GM18951 (cell line): ENCODE results near the gene GNRHR.

Source experiments
- POLR2A ChIP-seq: IDR thresholded peaks from 4 replicates; pipeline ENCODE4 v1.6.1; 2011; ENCODE audit warnings: mild to moderate bottlenecking; ENCODE audit not compliant: insufficient read length, insufficient read depth; ENCODE audit errors: extremely low read depth
- in situ Hi-C: fragments of 300-500 bp; cut with MboI; formaldehyde crosslinking; loops from one replicate; pipeline ENCODE4 v1.12.0; 2022; ENCODE audit warnings: low sequenced_read_pairs, mixed read lengths, inconsistent platforms; ENCODE audit not compliant: unreplicated experiment

GNRHR gene

GRCh38 chr4:67700738-67701516, 53.3 kb downstream of the GNRHR start, which contains the start of gene UBA6:
Gene UBA6 (minus strand): TSS chr4:67701155. CDS start chr4:67701119, 36 bp downstream.
- in situ Hi-C loops, result no loop called here

GRCh38 chr4:67700116-67700737, 54.0 kb downstream of the GNRHR start:
- TF ChIP-seq POLR2A, result no peak
- in situ Hi-C loops, result no loop called here

More at GRCh38 chr4:67700738-67701516, 53.3 kb downstream of the GNRHR start, which contains the start of gene UBA6:
- peak; percentile 77 for TF ChIP-seq POLR2A

GRCh38 chr4:67699603-67700002, 54.6 kb downstream of the GNRHR start:
- in situ Hi-C loops, result no loop called here
- no peak for TF ChIP-seq POLR2A

GRCh38 chr4:67697860-67698687, 56.1 kb downstream of the GNRHR start:
- no peak for TF ChIP-seq POLR2A
- in situ Hi-C loops, result no loop called here

- in situ Hi-C loops, result no loop called here
- TF ChIP-seq POLR2A, result no peak
These were observed 58.1 kb downstream of the GNRHR start for GRCh38 chr4:67696061-67696460.

GRCh38 chr4:67694662-67695061, 59.5 kb downstream of the GNRHR start:
- in situ Hi-C loops, result no loop called here
- no peak for TF ChIP-seq POLR2A

- in situ Hi-C loops, result no loop called here
- no peak for TF ChIP-seq POLR2A
These were observed 62.9 kb downstream of the GNRHR start for GRCh38 chr4:67691328-67691727.
